ENCODE data around the gene HCCS.

The HCCS gene

GRCh38 chrX:11125060-11125459 lies 13.9 kb downstream of the HCCS start:
- no peak overlapping the region for H3K4me2 ChIP-seq (ENCODE audit: low read length)
- H3K4me1 ChIP-seq (ENCODE audit: insufficient read depth, low read length, severe bottlenecking): no peaks in the 10 kb centered on the region
- no peak overlapping the region for H2AFZ ChIP-seq (ENCODE audit: low read length)
- TF ChIP-seq, protein P1, sequence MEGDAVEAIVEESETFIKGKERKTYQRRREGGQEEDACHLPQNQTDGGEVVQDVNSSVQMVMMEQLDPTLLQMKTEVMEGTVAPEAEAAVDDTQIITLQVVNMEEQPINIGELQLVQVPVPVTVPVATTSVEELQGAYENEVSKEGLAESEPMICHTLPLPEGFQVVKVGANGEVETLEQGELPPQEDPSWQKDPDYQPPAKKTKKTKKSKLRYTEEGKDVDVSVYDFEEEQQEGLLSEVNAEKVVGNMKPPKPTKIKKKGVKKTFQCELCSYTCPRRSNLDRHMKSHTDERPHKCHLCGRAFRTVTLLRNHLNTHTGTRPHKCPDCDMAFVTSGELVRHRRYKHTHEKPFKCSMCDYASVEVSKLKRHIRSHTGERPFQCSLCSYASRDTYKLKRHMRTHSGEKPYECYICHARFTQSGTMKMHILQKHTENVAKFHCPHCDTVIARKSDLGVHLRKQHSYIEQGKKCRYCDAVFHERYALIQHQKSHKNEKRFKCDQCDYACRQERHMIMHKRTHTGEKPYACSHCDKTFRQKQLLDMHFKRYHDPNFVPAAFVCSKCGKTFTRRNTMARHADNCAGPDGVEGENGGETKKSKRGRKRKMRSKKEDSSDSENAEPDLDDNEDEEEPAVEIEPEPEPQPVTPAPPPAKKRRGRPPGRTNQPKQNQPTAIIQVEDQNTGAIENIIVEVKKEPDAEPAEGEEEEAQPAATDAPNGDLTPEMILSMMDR (IDR thresholded peaks at IDR 0.05; ENCODE audit: low read length): no peak
- no peak for TF ChIP-seq EZH2 (IDR thresholded peaks at IDR 0.05; ENCODE audit: borderline replicate concordance, low read length)
- H3F3A ChIP-seq (ENCODE audit: insufficient read depth, low read length): no peaks in the 10 kb centered on the region
- peaks cover 27% of the 10 kb centered on the region for H3K36me3 ChIP-seq (ENCODE audit: insufficient read depth, low read length)
- H3K9me2 ChIP-seq (ENCODE audit: low read depth, low read length): no peaks in the 10 kb centered on the region
- no peak overlapping the region for H3K9ac ChIP-seq (ENCODE audit: low read length)
- H4K20me1 ChIP-seq (ENCODE audit: insufficient read depth, low read length): no peaks in the 10 kb centered on the region
- no peaks in the 10 kb centered on the region for H3K27me3 ChIP-seq (ENCODE audit: insufficient read depth, low read length)
- H3K4me3 ChIP-seq (ENCODE audit: low read depth, low read length, poor library complexity, severe bottlenecking): no peak overlapping the region
- no peaks in the 10 kb centered on the region for H3K79me2 ChIP-seq (ENCODE audit: insufficient read depth, low read length)
- H3K9me3 ChIP-seq (ENCODE audit: low read length): no peaks in the 10 kb centered on the region
- H3K27ac ChIP-seq (ENCODE audit: low read depth, low read length, poor library complexity, severe bottlenecking): no peak overlapping the region

GRCh38 chrX:11129534-11130105 lies 18.5 kb downstream of the HCCS start:
- H3K4me3 ChIP-seq (ENCODE audit: low read depth, low read length, poor library complexity, severe bottlenecking): no peak overlapping the region
- H3K36me3 ChIP-seq (ENCODE audit: insufficient read depth, low read length): no peaks in the 10 kb centered on the region
- H4K20me1 ChIP-seq (ENCODE audit: insufficient read depth, low read length): no peaks in the 10 kb centered on the region
- H3K27ac ChIP-seq (ENCODE audit: low read depth, low read length, poor library complexity, severe bottlenecking): no peak overlapping the region
- H3K4me2 ChIP-seq (ENCODE audit: low read length): no peak overlapping the region
- no peaks in the 10 kb centered on the region for H3K4me1 ChIP-seq (ENCODE audit: insufficient read depth, low read length, severe bottlenecking)
- H3K9me2 ChIP-seq (ENCODE audit: low read depth, low read length): no peaks in the 10 kb centered on the region
- H3F3A ChIP-seq (ENCODE audit: insufficient read depth, low read length): no peaks in the 10 kb centered on the region
- no peak overlapping the region for H3K9ac ChIP-seq (ENCODE audit: low read length)
- H3K79me2 ChIP-seq (ENCODE audit: insufficient read depth, low read length): no peaks in the 10 kb centered on the region
- H3K27me3 ChIP-seq (ENCODE audit: insufficient read depth, low read length): no peaks in the 10 kb centered on the region
- no peak overlapping the region for H2AFZ ChIP-seq (ENCODE audit: low read length)
- no peak for TF ChIP-seq EZH2 (IDR thresholded peaks at IDR 0.05; ENCODE audit: borderline replicate concordance, low read length)
- TF ChIP-seq, protein P1 (IDR thresholded peaks at IDR 0.05; ENCODE audit: low read length): no peak
- H3K9me3 ChIP-seq (ENCODE audit: low read length): no peaks in the 10 kb centered on the region

- H3K4me3 ChIP-seq (ENCODE audit: low read depth, low read length, poor library complexity, severe bottlenecking): no peak overlapping the region
- no peaks in the 10 kb centered on the region for H3K79me2 ChIP-seq (ENCODE audit: insufficient read depth, low read length)
- TF ChIP-seq EZH2 (IDR thresholded peaks at IDR 0.05; ENCODE audit: borderline replicate concordance, low read length): no peak
- TF ChIP-seq, protein P1 (IDR thresholded peaks at IDR 0.05; ENCODE audit: low read length): no peak
- H3K9ac ChIP-seq (ENCODE audit: low read length): no peak overlapping the region
- no peaks in the 10 kb centered on the region for H4K20me1 ChIP-seq (ENCODE audit: insufficient read depth, low read length)
- no peak overlapping the region for H3K27ac ChIP-seq (ENCODE audit: low read depth, low read length, poor library complexity, severe bottlenecking)
- H3K9me3 ChIP-seq (ENCODE audit: low read length): no peaks in the 10 kb centered on the region
- no peak overlapping the region for H2AFZ ChIP-seq (ENCODE audit: low read length)
- H3K27me3 ChIP-seq (ENCODE audit: insufficient read depth, low read length): no peaks in the 10 kb centered on the region
- no peak overlapping the region for H3K4me2 ChIP-seq (ENCODE audit: low read length)
- no peaks in the 10 kb centered on the region for H3K9me2 ChIP-seq (ENCODE audit: low read depth, low read length)
- H3K36me3 ChIP-seq (ENCODE audit: insufficient read depth, low read length): no peaks in the 10 kb centered on the region
- no peaks in the 10 kb centered on the region for H3F3A ChIP-seq (ENCODE audit: insufficient read depth, low read length)
- no peaks in the 10 kb centered on the region for H3K4me1 ChIP-seq (ENCODE audit: insufficient read depth, low read length, severe bottlenecking)
Observed at GRCh38 chrX:11130136-11130535, 19.0 kb downstream of the HCCS start.

Data from OCI-LY1 (cell line).